Right lobe of liver (tissue), 6 donors: ENCODE data around the gene EFNA5. TPM values are rescaled to one million over a fixed set of nuclear protein-coding genes. Genes with fewer than 3 reads are reported as not detected.

Source experiments
- ATAC-seq, 4 donors: fragments of 200-7000 bp; cut with Tn5 transposase; one replicate each; pipeline ENCODE4 v1.9.1; 2020; ENCODE audit warnings: mild to moderate bottlenecking in 4 of 4, moderate library complexity in 4 of 4
- DNase-seq, 3 donors: peaks; one replicate each; pipeline ENCODE4 v3.0.0-alpha.2; 2020
- H3K27ac ChIP-seq, 3 donors: fragments of 200-600 bp; one replicate each; pipeline ENCODE4 v1.8.0; 2022
- H3K27me3 ChIP-seq, 2 donors: fragments of 200-600 bp; one replicate each; pipeline ENCODE4 v1.8.0; 2022
- H3K36me3 ChIP-seq, 4 donors: fragments of 200-600 bp; sonication (generic) in 1 of 4; one replicate each; pipeline versions ENCODE4 v1.5.1 to v1.8.0; 2017 to 2022; ENCODE audit warnings: control low read depth in 1 of 4
- H3K4me1 ChIP-seq, 4 donors: fragments of 200-600 bp; sonication (generic) in 1 of 4; one replicate each; pipeline versions ENCODE4 v1.5.1 to v1.8.0; 2017 to 2022; ENCODE audit warnings: control low read depth in 1 of 4
- H3K4me3 ChIP-seq, 3 donors: fragments of 200-600 bp; one replicate each; pipeline ENCODE4 v1.8.0; 2022
- H3K9me3 ChIP-seq, 4 donors: fragments of 200-600 bp; sonication (generic) in 1 of 4; one replicate each; pipeline versions ENCODE4 v1.5.1 to v1.8.0; 2017 to 2022; ENCODE audit warnings: control low read depth in 1 of 4
- POLR2A ChIP-seq: fragments of 450-650 bp; IDR thresholded peaks from one replicate; pipeline ENCODE4 v1.6.1; 2017; ENCODE audit warnings: antibody characterized with exemption, mild to moderate bottlenecking
- WGBS: methylation state at CpG from one replicate; pipeline ENCODE4 v1.1.6; 2018; ENCODE audit warnings: low coverage, low lambda C conversion rate; ENCODE audit not compliant: insufficient coverage; ENCODE audit errors: missing lambda C conversion rate; 5-methylcytosine and 5-hydroxymethylcytosine counted together
- intact Hi-C, 2 donors: fragments of 100-400 bp; cut with DNase I; formaldehyde crosslinking; loops; one replicate each; pipeline versions ENCODE4 v1.11.2 to v1.14.1; 2022
- total RNA-seq, 6 experiments: library from RNA; depleted of rRNA in 2 of 6; stranded (reverse); fragments of >200 nt in 2 of 6; fragmentation: NEBNext Ultra II Directional in 3 of 6; extraction: Animal tissue kit (Norgen Biotek cat#: 25700) in 3 of 6; gene quantifications; one replicate each; pipeline versions ENCODE4 v1.1.0 to v1.2.4, GENCODE V29; 2016 to 2023
- TF ChIP-seq, protein P1 (sequence below), 4 donors: fragments of 200-600 bp in 3 of 4; fragments of 450-650 bp in 1 of 4; IDR thresholded peaks; one replicate each; pipeline versions ENCODE4 v1.5.1 to v1.8.0; 2016 to 2022; ENCODE audit warnings: antibody characterized with exemption in 4 of 4, mild to moderate bottlenecking in 2 of 4
- donor health status: DM: no; HTN: yes; CAD: no.
- donor health status: DM: no; HTN: no; CAD: no.
- donor health status: DM: no; HTN: no; CAD: no.
- donor health status: DM: no; HTN: yes; CAD: no.
- donor health status: DM: no; HTN: yes; CAD: no.

EFNA5 gene
- total RNA-seq, 6 experiments from 2014 or later, result 0.18 to 11.7 (median 1.4) TPM

DNA sequence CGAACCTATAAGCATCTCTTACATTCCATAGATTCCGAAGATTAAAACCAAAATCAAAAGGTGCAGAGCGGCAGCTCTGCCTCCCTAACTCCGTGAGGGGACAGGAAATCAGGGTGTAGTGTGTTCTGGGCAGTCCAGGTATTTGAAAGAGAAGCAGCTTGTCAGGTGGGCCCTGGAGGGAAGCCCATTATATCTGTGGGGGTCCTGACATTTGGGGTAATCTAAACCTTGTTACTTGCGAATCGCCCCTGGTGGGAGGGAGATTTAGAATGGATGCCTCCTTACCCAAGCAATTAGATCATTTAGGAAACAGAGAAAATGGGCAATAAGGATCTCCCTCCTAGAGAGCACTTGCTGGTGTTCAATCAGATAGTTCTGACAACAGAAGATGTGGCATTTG, 126.9 kb downstream of the EFNA5 start:
- 89% methylated on average over 4 of the region's 6 CpGs for WGBS
- intact Hi-C loops, result no loop called here

DNA sequence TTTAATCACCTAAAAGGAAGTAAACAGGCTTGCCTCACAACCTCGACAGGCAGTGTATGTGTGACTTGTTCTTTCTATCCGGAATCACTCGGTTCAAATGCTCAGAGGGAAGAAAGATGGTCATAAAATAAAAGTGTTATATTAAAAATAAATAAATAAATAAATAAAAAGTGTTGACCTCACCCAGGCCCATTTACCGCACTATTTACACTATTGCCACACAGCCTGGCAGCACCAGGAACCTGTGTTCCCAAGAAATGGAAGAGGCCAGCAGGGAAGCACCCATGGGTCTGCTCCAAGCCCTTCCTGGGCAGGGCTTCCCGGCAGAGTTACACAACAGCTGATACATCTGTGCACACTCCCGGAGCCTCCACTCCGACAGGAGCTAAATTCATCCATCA, 127.9 kb downstream of the EFNA5 start:
- 24% methylated on average over 7 of the region's 7 CpGs for WGBS
- Histone ChIP-seq H3K36me3 (no peaks in the 10 kb centered on the region), H3K27me3 (no peaks in the 10 kb centered on the region), H3K4me3 (no peak overlapping the region), H3K9me3 (no peaks in the 10 kb centered on the region), H3K27ac (peak overlapping the region; percentile 41 to 77 (median 56)), H3K4me1 (peaks cover 0 to 24% (median 5%) of the 10 kb centered on the region in 4 donors)
- ATAC-seq, result peak; percentile 93 to 99 (median 98)
- TF ChIP-seq, protein P1, sequence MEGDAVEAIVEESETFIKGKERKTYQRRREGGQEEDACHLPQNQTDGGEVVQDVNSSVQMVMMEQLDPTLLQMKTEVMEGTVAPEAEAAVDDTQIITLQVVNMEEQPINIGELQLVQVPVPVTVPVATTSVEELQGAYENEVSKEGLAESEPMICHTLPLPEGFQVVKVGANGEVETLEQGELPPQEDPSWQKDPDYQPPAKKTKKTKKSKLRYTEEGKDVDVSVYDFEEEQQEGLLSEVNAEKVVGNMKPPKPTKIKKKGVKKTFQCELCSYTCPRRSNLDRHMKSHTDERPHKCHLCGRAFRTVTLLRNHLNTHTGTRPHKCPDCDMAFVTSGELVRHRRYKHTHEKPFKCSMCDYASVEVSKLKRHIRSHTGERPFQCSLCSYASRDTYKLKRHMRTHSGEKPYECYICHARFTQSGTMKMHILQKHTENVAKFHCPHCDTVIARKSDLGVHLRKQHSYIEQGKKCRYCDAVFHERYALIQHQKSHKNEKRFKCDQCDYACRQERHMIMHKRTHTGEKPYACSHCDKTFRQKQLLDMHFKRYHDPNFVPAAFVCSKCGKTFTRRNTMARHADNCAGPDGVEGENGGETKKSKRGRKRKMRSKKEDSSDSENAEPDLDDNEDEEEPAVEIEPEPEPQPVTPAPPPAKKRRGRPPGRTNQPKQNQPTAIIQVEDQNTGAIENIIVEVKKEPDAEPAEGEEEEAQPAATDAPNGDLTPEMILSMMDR (IDR thresholded peaks at IDR 0.05), result no peak
- TF ChIP-seq POLR2A, result no peak
- intact Hi-C loops, result no loop called here
- DNase-seq, result peak; percentile 86 to 91 (median 91)

More for the DNA sequence above, 126.9 kb downstream of the EFNA5 start:
- DNase-seq (no peak), ATAC-seq (no peak)
- no peaks in the 10 kb centered on the region for H3K36me3 ChIP-seq
- H3K4me1 ChIP-seq, result peaks cover 0 to 24% (median 5%) of the 10 kb centered on the region in 4 donors
- H3K27ac ChIP-seq, result no peak overlapping the region
- no peaks in the 10 kb centered on the region for H3K9me3 ChIP-seq
- no peak for TF ChIP-seq POLR2A
- TF ChIP-seq, protein P1 (IDR thresholded peaks at IDR 0.05), result no peak
- H3K27me3 ChIP-seq, result no peaks in the 10 kb centered on the region
- H3K4me3 ChIP-seq, result no peak overlapping the region

DNA sequence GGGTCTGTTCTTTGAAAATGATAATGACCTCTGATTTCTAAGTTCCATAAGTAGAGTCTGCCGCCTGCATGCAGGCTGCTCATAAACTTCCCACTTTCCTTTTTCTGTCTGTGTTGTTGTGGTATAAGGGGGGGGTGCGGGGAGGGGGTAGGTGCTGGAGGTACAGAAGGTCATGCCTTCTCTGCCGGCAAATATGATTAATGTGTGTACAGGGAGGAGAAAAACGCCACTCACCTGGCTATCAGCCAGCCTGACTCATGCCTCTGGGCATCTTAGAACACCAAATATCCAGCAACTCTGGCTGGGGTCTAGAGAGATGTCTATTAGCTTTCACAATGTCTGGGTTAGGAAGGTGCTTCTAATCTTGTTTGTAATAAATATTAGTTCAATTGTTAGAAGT, 128.3 kb downstream of the EFNA5 start:
- ATAC-seq (peak; percentile 67 to 87 (median 81)), DNase-seq (peak; percentile 59 to 89 (median 63))
- H3K27ac ChIP-seq, result peak overlapping the region; percentile 41 to 77 (median 56)
- H3K9me3 ChIP-seq, result no peaks in the 10 kb centered on the region
- no peaks in the 10 kb centered on the region for H3K36me3 ChIP-seq
- 33% methylated on average over 4 of the region's 4 CpGs for WGBS
- intact Hi-C loops, result no loop called here
- no peaks in the 10 kb centered on the region for H3K27me3 ChIP-seq
- no peak overlapping the region for H3K4me3 ChIP-seq
- peaks cover 0 to 22% (median 5%) of the 10 kb centered on the region in 4 donors for H3K4me1 ChIP-seq
- TF ChIP-seq POLR2A, result no peak
- TF ChIP-seq, protein P1 (IDR thresholded peaks at IDR 0.05), result no peak

DNA sequence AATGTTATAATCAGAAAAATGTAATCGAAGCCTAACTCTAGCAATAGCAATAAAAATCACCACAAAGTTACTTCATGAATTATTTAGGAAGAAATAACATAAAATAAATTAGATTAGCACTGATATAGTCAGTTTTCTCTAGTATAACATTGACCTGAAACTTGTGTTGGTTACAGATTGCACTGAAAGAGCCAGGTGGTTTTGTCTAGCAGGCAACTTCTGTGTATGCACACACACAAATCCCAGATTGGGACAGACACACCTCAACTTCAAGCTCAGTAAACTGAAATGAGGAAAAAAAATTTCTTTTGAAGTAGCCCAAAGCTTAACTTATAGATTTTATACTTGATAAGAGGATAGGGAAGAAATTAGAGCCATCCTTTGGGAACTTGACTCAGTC, 129.3 kb downstream of the EFNA5 start:
- peaks cover 0 to 20% (median 5%) of the 10 kb centered on the region in 4 donors for H3K4me1 ChIP-seq
- intact Hi-C loops, result no loop called here
- ATAC-seq (no peak), DNase-seq (no peak)
- 85% methylated on average over 1 of the region's 1 CpG for WGBS
- no peaks in the 10 kb centered on the region for H3K27me3 ChIP-seq
- TF ChIP-seq, protein P1 (IDR thresholded peaks at IDR 0.05), result no peak
- no peak for TF ChIP-seq POLR2A
- no peaks in the 10 kb centered on the region for H3K9me3 ChIP-seq
- H3K27ac ChIP-seq, result no peak overlapping the region
- no peak overlapping the region for H3K4me3 ChIP-seq
- H3K36me3 ChIP-seq, result no peaks in the 10 kb centered on the region
